Inflammatory macrophage treated with lipopolysaccharide for 4 hours (primary cell): ENCODE results near the gene TRAP1.
A peak's percentile ranks its signal among the peaks of the same experiment; 100 is the strongest.

Experiments
- DNase-seq: peaks from one replicate; pipeline ENCODE4 v3.0.0-alpha.2; 2020

The TRAP1 gene

GRCh38 chr16:3645504-3646347, 71.6 kb downstream of the TRAP1 start:
- DNase-seq = no peak

DNA sequence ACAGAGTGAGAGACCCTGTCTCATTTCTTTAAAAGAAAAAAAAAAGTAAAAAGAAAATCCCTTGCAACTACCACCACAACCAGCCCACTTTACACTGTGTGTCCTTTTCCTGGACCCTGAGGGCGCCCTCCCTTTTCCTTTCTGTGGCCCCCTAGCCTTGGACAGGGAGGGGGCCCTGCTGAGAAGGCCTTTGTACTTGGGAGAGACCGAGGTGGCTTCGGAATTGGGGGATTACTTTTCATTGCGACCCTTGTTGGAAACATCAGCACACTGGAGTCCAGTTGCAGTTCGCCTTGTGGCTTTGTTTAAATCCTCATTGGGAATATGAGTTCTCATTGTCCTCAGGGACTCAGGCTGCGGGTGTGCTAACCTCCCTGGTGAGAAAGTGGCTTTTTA, 72.2 kb downstream of the TRAP1 start:
- no peak for DNase-seq

GRCh38 chr16:3643095-3643730, 74.1 kb downstream of the TRAP1 start:
- no peak for DNase-seq

DNA sequence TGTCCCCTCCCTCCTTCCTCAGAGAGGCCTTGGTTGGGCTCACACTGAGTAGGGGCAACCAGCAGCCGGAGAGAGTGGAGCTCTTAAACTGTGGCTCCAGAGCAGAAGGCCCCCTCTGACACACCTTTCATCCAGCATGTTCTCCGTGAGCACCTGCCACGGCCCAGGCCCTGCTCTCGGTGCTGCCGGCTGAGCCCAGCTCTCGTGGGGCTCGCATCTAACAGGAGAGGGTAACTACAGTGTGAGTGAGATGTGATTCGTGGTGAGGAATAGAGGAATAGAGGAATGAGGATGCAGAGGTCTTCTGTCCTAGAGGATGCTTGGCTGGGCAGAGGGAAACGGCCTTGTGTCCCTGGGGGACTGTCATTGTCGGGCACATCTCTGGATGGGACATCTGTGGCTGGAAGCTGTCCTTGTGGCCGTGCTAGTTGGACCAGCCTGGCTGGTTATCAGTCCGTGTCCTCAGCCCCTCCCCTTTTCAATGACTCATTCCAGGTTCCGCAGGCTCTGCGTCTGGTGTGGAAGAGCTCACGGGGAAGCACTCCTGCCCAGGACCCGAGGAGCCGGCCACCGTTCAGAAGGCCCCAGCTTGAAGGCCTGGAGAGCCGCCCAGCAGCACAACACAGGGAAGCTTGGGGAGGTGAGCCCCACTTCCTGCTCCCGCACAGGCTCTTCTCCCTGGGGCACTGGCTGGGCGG, 74.8 kb downstream of the TRAP1 start:
- no peak for DNase-seq

DNA sequence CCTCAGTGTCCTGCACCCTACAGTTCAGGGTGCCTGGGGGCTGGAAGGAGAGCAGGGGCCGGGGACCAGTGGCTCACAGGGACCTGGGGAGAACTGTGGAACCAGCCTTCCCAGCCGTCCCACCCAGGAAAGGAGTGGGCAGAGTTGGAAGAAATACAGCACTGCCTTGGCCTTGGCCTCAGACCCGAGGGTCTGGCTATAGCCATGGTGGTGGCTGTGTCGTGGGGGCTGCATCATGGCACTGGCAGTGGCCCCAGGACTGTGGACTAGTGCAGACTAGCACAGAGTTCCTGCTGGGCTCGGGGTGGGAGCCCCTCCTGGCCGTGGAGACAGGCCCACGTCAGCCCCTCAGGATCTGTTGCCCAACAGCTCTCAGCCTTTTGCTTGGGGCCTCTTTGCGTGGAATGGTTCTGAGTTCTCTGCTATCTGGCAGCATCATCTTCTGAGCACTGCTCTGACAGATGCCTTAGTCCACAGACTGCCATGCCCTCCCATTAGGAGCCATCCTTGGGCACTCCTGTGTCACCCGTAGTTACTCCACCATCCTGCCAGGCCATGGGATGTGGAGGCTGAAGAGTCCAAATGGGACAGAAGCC, 75.4 kb downstream of the TRAP1 start:
- DNase-seq = no peak

DNA sequence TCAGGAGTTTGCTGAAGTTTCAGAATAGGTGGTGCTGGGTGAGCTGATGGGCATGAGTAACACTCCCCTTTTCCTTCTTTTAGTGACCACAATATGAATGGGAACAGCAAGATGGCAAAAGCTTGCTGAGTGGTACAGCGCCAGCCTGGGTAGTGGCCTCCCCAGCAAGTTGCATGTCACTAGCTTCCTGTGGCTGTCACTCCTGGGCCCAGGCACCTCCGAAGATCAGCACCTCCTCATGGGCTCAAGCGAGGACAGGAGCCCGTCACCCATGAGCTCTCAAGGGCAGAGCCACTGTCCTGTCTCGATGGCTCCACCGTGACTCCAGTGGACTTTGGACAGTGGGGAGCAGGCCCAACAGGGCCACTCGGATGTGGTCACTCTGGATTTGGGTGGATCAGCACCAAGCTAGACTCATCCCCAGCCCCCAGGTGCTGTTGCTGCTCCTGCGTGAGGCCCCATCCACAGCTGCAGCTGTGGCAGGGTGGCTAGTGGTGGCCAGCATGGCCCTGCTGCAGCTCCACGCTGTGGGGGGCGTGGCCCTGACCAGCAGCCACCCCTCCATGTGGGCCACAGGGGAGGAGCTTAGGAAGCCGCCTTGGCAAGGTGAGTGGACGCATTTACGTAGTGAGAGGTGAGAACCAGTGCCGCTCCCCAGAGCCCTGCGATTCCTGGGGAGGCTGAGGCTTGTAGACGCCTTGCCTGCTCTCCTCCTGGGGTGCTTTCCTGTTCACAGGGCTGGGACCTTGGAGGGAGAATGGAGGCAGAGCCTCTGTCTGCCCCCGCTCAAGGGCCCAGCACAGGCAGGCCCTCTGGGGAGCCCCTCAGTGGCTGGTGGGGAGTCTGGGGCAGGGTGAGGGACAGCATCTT, 76.5 kb downstream of the TRAP1 start:
- DNase-seq = no peak

DNA sequence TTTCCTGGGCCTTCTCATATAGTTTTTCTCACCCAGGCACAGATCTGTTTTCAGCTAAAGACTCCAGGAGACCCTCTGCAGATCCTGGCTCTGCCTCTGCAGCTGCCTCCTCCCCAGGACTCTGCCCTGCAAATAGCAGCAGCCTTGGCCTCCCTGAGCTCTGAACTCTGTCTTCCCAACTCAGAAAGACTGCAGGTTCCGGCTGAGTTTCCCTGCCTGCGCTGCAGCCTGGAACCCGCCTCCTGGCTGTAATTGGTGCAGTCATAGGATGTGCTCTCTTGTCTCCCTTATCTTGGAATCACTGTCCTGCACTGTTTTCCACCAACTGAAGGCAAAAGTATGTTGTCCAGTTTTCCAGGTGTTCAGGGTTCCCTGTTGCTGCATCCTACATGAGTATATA, 77.1 kb downstream of the TRAP1 start:
- DNase-seq = no peak

DNA sequence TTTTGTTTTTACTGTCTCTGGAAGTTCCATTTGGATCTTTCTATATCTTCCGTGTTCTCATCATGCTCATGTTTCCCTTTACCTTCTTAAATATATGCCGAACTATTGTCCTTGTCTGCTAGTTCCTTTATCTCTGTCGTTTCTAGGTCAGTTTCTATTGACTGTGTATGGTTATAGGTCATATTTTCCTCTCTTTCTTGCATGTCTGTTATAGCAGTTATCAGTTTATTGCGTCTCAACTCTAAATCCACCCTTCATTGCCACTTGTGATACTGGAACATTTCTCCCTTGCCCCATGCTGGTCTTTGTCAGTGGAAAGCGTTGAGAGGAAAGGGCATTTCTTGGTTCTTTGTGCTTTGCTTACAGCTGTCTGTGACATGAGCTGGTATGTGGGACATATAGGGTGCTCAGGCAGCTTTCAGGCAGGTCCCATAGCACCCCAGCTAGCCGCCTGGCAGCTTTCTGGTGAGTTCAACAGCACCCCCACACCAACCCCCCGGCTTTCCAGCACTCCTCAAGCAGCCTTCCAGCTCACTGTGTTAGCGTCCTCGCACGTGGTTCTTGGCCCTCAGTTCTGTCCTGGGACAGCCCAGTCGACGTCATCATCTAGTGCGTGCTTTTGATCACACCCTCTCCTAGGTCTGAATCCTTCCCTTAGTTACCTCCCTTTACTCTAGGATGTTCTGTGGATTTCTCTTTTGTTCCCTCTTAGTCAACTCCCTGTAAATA, 78.2 kb downstream of the TRAP1 start:
- DNase-seq = no peak

DNA sequence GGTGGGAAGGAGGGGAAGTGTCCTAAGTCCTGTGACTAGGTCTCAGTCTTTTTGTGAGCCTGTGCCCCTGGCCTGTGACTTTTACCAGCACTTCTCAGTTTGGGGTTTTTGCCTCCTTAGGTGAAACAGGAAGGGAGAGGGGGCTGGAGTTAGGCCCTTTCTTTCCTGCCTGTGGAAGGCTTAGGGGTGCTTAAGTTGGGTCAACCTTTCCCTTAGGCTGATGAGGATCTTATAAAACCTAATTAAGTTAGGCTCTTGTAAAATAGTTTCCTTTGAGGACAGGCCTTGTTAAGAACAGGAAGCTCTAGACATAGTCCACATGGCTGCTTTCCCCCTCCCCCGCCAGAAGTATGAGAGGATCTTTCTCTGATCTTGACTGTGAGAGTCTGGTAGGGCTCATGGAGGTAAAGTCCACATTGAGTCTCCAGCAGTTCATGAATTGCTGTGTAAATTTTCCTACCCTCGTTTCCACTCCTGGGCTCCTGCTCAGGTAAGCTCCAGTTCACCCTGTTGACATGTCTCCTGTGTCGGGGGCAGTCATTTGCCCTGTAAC, 79.9 kb downstream of the TRAP1 start:
- peak; percentile 24 for DNase-seq

DNA sequence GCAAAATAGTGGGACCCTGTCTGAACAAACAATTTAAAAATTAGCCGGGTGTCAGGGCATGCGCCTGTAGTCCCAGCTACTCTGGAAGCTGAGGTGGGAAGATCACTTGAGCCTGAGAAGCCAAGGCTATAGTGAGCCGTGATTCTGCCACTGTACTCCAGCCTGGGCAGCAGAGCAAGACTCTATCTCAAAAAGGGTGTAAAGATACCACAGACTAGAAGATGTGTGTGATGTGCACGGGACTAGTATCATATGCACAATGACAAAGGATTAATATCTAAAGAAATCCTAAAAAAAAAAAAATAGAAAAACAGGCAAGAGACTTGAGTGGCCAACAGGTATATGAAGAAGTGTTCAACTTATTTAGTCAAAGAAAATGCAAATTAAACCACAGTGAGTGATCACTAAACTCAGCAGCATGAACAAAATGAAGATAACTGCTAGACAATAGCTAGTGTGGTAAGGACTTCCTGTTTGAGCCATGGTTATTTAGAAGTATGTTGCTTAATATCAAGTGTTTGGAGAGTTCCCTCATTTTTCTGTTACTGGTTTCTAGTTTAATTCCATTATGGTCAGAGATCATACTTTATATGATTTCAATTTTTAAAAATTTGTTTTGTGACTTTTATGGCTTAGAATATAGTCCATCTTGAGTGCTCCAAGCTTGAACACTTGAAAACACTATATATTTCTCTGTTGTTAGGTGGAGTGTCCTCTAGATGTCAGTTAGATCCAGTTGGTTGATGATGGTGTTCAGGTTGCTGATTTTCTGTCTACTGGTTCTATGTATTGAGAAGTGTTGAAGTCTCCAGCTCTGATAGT, 91.2 kb downstream of the TRAP1 start:
- DNase-seq = peak; percentile 68

DNA sequence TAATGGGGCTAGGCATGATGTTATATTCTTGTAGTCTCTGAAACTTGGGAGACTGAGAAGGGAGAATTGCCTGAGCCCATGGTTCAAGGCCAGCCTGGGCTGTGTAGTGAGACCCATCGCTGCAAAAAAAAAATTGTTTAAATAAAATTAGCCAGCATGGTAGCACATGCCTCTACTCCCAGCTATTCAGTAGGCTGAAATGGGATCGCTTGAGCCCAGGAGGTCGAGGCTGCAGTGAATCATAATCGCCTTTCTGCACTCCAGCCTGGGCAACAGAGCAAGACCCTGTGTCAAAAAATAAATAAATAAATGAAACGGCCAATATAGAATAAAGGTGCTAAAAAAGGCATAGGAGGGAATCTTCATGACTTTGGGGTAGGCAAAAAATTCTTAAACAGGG, 92.0 kb downstream of the TRAP1 start:
- DNase-seq = no peak

- no peak for DNase-seq
Observed at GRCh38 chr16:3623642-3624041, 93.7 kb downstream of the TRAP1 start.

GRCh38 chr16:3618769-3619141, 98.6 kb downstream of the TRAP1 start:
- peak; percentile 72 for DNase-seq

GRCh38 chr16:3612510-3613466, 104.5 kb downstream of the TRAP1 start:
- DNase-seq = no peak

GRCh38 chr16:3611146-3611975, 106.0 kb downstream of the TRAP1 start, which contains the start of gene SLX4:
Gene SLX4 (minus strand): TSS chr16:3611606. CDS start chr16:3608964, 2,642 bp downstream.
- peak; percentile 96 for DNase-seq

GRCh38 chr16:3610698-3611145, 106.6 kb downstream of the TRAP1 start:
- DNase-seq = peak; percentile 7

DNA sequence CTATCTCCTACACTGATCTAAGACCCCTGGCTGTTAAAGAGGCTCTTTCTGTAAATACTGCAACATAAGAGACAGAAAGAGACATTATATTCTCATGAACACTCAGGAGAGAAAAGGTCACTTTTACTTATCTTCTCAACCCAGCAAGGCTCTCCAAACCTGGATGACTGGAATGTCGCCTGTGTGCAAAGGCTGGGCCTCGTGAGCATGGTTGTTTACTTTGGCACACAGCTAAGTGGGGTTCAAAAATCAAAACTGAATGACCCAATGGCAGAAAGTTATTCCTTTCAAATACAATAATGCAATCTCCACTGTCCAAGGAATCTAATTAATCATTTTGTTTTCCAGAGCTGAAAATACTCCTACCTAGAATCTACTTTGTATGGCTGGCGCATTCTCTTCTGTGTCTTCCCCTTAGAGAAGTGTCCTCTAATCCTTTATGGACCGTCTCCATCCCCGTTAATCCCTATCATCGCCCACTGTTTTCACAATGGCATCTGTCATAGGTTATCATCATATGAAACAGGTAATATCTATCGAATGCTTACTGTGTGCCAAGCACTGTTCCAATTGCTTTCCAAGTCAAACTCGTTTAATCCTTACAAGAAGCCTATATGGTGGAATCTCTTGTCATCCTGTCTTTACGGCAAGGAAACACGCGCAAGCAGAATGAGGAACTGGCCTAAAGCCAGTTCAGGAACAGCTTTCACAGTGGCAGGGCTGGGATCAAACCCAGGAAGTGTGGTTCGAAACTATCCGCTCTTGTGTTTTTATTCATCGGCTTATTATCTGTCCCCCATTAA, 107.2 kb downstream of the TRAP1 start:
- peak; percentile 68 for DNase-seq
